Measurements from ENCODE around the gene TSPAN2.

TSPAN2 gene

DNA sequence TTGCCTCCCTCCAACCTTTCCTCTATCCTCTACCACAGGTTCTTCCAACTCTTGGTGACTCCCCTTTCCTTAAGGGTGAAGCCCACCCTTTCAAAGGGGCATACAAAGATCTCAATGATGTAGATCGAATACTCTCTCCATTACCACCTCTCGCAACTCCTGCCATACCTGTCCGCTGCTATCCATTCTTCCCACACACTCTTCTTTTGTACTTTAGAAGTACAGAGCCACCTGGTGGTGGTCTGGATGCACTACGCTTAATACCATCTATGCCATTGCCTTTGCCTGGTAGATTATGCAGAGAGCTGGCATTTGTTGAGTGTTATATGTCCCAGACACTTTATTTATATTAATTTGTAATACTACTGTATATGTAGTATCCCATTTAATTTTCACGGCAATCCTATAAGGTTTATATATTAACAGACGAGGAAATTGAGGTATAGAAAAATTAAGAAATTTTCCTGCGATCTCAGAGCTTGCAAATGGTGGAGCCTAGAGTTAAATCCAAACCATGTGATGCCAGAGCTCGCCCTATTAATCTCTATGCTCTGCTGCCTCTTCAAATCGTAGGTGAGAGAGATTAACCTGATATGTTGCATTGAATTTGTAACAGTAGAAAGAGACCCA is 36.7 kb downstream of the TSPAN2 start:
- Histone ChIP-seq H3K27me3 (replicated peaks; ENCODE audit: control insufficient read depth, insufficient read depth, low read length, poor library complexity, severe bottlenecking) (no peaks in the 10 kb centered on the region), H3K4me1 (ENCODE audit: control insufficient read depth, insufficient read depth, low read length, poor library complexity, severe bottlenecking) (no peaks in the 10 kb centered on the region), H3K36me3 (ENCODE audit: control insufficient read depth, insufficient read depth, low read length) (no peaks in the 10 kb centered on the region), H3K27ac (ENCODE audit: insufficient read depth, low read length, poor library complexity, severe bottlenecking) (no peak overlapping the region), H3K9me3 (ENCODE audit: control insufficient read depth, low read length) (no peaks in the 10 kb centered on the region), H3K4me3 (ENCODE audit: insufficient read depth, low read depth, low read length, poor library complexity, severe bottlenecking) (no peak overlapping the region)
- DNase-seq, result peak in 2 of 3 donors; percentile 40

DNA sequence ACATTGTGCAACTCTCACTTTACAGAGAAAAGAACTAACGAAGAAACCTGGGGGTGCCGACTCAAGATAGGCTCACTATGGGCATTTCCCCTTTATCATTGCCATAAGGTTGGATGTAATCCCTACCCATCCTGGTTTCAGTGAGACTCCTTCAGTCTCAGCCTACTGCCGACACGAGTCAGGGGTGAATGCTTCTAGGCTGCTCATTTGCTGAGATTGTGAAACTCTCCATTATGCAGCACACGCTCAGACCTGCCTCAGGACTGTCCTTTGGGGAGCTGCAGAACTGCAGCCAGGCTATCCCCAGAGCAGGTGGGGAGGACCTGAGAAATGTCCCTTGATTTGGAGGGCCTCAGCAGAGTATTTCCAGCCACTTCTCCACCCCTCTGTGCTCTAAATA is 37.5 kb downstream of the TSPAN2 start:
- DNase-seq, result no peak
- H3K36me3 ChIP-seq (ENCODE audit: control insufficient read depth, insufficient read depth, low read length), result no peaks in the 10 kb centered on the region
- no peaks in the 10 kb centered on the region for H3K4me1 ChIP-seq (ENCODE audit: control insufficient read depth, insufficient read depth, low read length, poor library complexity, severe bottlenecking)
- no peaks in the 10 kb centered on the region for H3K27me3 ChIP-seq (replicated peaks; ENCODE audit: control insufficient read depth, insufficient read depth, low read length, poor library complexity, severe bottlenecking)
- H3K9me3 ChIP-seq (ENCODE audit: control insufficient read depth, low read length), result no peaks in the 10 kb centered on the region
- no peak overlapping the region for H3K4me3 ChIP-seq (ENCODE audit: insufficient read depth, low read depth, low read length, poor library complexity, severe bottlenecking)
- H3K27ac ChIP-seq (ENCODE audit: insufficient read depth, low read length, poor library complexity, severe bottlenecking), result no peak overlapping the region

DNA sequence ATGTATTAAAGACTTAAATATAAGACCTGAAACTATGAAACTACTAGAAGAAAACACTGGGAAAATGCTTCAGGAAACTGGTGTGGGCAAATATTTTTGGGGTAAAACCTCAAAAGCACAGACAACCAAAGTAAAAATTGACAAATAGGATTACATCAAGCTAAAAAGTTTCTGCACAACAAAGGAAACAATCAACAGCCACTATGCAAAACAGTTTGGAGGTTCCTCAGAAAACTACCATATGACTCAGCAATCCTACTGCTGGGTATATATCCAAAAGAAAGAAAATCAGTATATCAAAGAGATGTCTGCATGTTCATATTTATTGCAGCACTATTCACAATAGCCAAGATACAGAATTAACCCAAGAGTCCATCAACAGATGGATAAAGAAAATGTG is 42.6 kb downstream of the TSPAN2 start:
- Histone ChIP-seq H3K27ac (ENCODE audit: insufficient read depth, low read length, poor library complexity, severe bottlenecking) (no peak overlapping the region), H3K4me3 (ENCODE audit: insufficient read depth, low read depth, low read length, poor library complexity, severe bottlenecking) (no peak overlapping the region), H3K36me3 (ENCODE audit: control insufficient read depth, insufficient read depth, low read length) (no peaks in the 10 kb centered on the region), H3K9me3 (ENCODE audit: control insufficient read depth, low read length) (no peaks in the 10 kb centered on the region), H3K4me1 (ENCODE audit: control insufficient read depth, insufficient read depth, low read length, poor library complexity, severe bottlenecking) (no peaks in the 10 kb centered on the region), H3K27me3 (replicated peaks; ENCODE audit: control insufficient read depth, insufficient read depth, low read length, poor library complexity, severe bottlenecking) (no peaks in the 10 kb centered on the region)
- no peak for DNase-seq

DNA sequence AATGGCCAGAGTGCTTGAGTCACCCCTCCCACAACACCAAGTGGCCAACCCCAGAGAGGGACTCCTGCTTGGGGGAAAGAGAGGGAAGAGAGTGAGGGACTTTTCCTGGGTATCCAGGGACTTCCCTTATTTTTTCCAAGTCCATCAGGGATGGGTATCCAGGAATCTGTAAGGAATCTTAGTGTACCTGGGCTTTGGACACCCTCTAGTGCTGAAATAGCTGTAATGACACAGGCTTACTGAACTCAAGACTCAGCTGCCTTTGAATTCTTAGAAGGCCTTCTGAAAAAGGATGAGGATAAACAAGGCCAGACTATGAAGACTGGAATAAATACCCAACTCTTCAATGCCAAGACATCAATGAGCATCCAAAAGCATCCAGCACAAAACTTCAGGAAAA is 47.6 kb downstream of the TSPAN2 start:
- H3K27me3 ChIP-seq (replicated peaks; ENCODE audit: control insufficient read depth, insufficient read depth, low read length, poor library complexity, severe bottlenecking), result no peaks in the 10 kb centered on the region
- DNase-seq, result no peak
- H3K9me3 ChIP-seq (ENCODE audit: control insufficient read depth, low read length), result no peaks in the 10 kb centered on the region
- no peak overlapping the region for H3K4me3 ChIP-seq (ENCODE audit: insufficient read depth, low read depth, low read length, poor library complexity, severe bottlenecking)
- no peak overlapping the region for H3K27ac ChIP-seq (ENCODE audit: insufficient read depth, low read length, poor library complexity, severe bottlenecking)
- peaks cover 3% of the 10 kb centered on the region for H3K36me3 ChIP-seq (ENCODE audit: control insufficient read depth, insufficient read depth, low read length)
- no peaks in the 10 kb centered on the region for H3K4me1 ChIP-seq (ENCODE audit: control insufficient read depth, insufficient read depth, low read length, poor library complexity, severe bottlenecking)

DNA sequence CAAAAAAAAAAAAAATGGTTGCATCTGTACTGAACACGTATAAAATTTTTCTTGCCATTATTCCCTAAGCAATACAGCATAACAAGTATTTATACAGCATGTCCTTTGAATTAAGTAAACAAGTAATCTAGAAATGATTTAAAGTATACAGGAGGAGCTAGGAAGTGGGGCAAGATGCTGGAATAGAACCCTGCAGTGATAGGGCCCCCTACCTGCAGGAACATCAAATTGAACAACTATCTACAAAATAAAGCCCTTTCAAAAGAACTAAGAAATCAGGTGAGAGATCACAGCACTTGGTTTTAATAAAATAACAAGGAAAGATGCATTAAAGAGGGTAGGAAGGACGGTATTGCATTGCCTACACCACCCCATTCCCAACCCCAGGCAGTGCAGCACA is 48.8 kb downstream of the TSPAN2 start:
- no peaks in the 10 kb centered on the region for H3K4me1 ChIP-seq (ENCODE audit: control insufficient read depth, insufficient read depth, low read length, poor library complexity, severe bottlenecking)
- H3K36me3 ChIP-seq (ENCODE audit: control insufficient read depth, insufficient read depth, low read length), result peaks cover 3% of the 10 kb centered on the region
- no peak overlapping the region for H3K4me3 ChIP-seq (ENCODE audit: insufficient read depth, low read depth, low read length, poor library complexity, severe bottlenecking)
- no peaks in the 10 kb centered on the region for H3K9me3 ChIP-seq (ENCODE audit: control insufficient read depth, low read length)
- no peak overlapping the region for H3K27ac ChIP-seq (ENCODE audit: insufficient read depth, low read length, poor library complexity, severe bottlenecking)
- DNase-seq, result no peak
- H3K27me3 ChIP-seq (replicated peaks; ENCODE audit: control insufficient read depth, insufficient read depth, low read length, poor library complexity, severe bottlenecking), result no peaks in the 10 kb centered on the region

DNA sequence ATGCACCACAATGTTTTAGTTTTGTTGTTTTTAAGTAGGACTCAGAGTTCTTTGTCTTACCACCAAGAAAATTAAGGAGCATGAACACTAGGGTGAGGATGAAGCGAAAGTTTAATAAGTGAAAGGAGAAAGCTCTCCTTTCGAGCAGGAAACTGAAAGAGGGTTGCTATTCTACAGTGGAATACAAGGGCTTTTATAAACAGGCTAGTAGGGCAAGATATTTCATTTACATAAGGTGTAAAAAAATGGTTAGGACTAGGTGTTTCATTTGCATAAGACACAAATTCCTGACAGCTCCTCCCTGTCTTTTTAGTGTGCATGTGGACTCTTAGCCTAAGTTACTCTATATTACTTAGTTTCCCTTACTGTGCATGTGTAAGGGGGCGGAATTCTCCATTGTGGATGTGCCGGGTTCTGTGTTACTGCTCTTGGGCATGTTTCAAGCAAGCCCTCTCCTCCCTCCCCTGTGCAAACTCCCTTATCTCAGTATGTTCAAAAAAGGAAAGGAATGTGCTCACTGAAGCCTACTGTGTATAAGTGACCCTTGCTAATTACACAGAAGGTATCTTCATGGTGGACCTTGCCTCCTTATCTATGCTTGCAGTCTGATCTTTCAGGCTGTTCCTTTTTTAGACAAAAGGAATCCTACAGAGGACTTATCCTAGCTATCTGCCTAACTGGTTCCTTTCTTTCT is 52.3 kb downstream of the TSPAN2 start:
- no peaks in the 10 kb centered on the region for H3K27me3 ChIP-seq (replicated peaks; ENCODE audit: control insufficient read depth, insufficient read depth, low read length, poor library complexity, severe bottlenecking)
- no peaks in the 10 kb centered on the region for H3K9me3 ChIP-seq (ENCODE audit: control insufficient read depth, low read length)
- no peak for DNase-seq
- H3K36me3 ChIP-seq (ENCODE audit: control insufficient read depth, insufficient read depth, low read length), result peaks cover 3% of the 10 kb centered on the region
- H3K4me1 ChIP-seq (ENCODE audit: control insufficient read depth, insufficient read depth, low read length, poor library complexity, severe bottlenecking), result no peaks in the 10 kb centered on the region
- no peak overlapping the region for H3K27ac ChIP-seq (ENCODE audit: insufficient read depth, low read length, poor library complexity, severe bottlenecking)
- H3K4me3 ChIP-seq (ENCODE audit: insufficient read depth, low read depth, low read length, poor library complexity, severe bottlenecking), result no peak overlapping the region

DNA sequence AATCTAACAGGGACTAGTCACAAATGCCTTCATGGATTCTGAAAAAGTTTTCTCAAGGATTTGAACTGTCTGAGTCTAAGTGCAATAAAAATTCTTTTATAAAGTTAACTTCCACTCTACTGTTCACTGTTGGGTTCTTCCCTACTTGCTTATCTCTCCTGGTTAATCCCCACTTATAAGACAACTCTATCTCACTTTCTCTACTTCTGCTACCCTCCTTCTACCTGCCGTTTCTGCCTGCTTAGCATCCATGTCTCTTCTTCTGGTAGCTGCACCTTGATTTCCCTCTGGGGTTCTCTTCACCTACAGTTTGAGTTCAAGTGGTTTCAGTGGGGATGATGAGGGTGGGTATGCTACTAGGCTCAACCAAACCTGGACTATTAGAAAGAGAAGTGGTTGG is 53.7 kb downstream of the TSPAN2 start:
- no peaks in the 10 kb centered on the region for H3K36me3 ChIP-seq (ENCODE audit: control insufficient read depth, insufficient read depth, low read length)
- no peaks in the 10 kb centered on the region for H3K9me3 ChIP-seq (ENCODE audit: control insufficient read depth, low read length)
- H3K4me1 ChIP-seq (ENCODE audit: control insufficient read depth, insufficient read depth, low read length, poor library complexity, severe bottlenecking), result no peaks in the 10 kb centered on the region
- no peak overlapping the region for H3K27ac ChIP-seq (ENCODE audit: insufficient read depth, low read length, poor library complexity, severe bottlenecking)
- H3K27me3 ChIP-seq (replicated peaks; ENCODE audit: control insufficient read depth, insufficient read depth, low read length, poor library complexity, severe bottlenecking), result no peaks in the 10 kb centered on the region
- DNase-seq, result no peak
- no peak overlapping the region for H3K4me3 ChIP-seq (ENCODE audit: insufficient read depth, low read depth, low read length, poor library complexity, severe bottlenecking)

DNA sequence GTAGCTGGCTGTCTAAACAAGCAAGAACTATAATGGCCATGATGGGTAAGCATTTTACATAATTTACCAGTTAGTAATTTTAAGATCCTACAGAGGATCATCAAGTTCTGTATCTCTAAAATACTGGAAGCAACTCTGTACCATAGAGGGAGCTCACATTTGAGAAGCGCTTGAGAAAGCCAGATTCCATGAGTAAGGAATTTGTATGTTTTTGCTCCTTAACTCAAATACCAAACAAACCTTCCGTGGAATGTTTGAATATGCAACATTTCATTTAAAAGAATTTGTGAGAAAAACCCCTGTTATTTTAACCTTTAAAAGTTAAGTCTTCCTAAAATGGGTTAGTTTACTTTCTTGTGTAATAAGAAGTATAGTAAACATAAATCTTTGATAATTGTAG is 57.7 kb downstream of the TSPAN2 start:
- H3K9me3 ChIP-seq (ENCODE audit: control insufficient read depth, low read length), result no peaks in the 10 kb centered on the region
- no peak for DNase-seq
- H3K4me1 ChIP-seq (ENCODE audit: control insufficient read depth, insufficient read depth, low read length, poor library complexity, severe bottlenecking), result no peaks in the 10 kb centered on the region
- no peaks in the 10 kb centered on the region for H3K27me3 ChIP-seq (replicated peaks; ENCODE audit: control insufficient read depth, insufficient read depth, low read length, poor library complexity, severe bottlenecking)
- H3K36me3 ChIP-seq (ENCODE audit: control insufficient read depth, insufficient read depth, low read length), result no peaks in the 10 kb centered on the region
- H3K4me3 ChIP-seq (ENCODE audit: insufficient read depth, low read depth, low read length, poor library complexity, severe bottlenecking), result no peak overlapping the region
- no peak overlapping the region for H3K27ac ChIP-seq (ENCODE audit: insufficient read depth, low read length, poor library complexity, severe bottlenecking)

DNA sequence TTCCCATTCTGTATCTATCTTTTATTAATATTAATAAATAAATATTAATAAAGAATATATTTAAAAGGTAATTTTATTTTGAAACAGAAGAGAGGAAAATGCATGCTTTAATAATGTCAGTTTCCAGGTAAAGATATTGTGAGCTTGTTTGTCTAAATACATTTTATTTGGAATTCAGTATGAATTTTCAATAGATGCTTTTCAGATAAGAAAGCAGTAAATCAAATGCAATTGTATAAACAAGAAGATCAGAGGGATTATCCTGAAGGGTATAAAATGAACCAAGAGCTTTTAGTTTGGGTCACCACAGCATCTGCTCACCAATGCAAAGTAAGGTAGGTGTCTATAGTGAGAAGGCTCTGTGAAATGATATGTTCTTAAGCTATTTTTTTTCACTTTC is 59.8 kb downstream of the TSPAN2 start, which contains the start of gene TSHB:
Gene TSHB (plus strand): TSS at position 301 of the 400 bp plus-strand sequence. CDS start 3,537 bp downstream, outside the sequence.
- Histone ChIP-seq H3K36me3 (ENCODE audit: control insufficient read depth, insufficient read depth, low read length) (no peaks in the 10 kb centered on the region), H3K4me1 (ENCODE audit: control insufficient read depth, insufficient read depth, low read length, poor library complexity, severe bottlenecking) (no peaks in the 10 kb centered on the region), H3K27ac (ENCODE audit: insufficient read depth, low read length, poor library complexity, severe bottlenecking) (no peak within 1 kb of the TSS), H3K27me3 (replicated peaks; ENCODE audit: control insufficient read depth, insufficient read depth, low read length, poor library complexity, severe bottlenecking) (no peaks in the 10 kb centered on the region), H3K4me3 (ENCODE audit: insufficient read depth, low read depth, low read length, poor library complexity, severe bottlenecking) (no peak within 1 kb of the TSS), H3K9me3 (ENCODE audit: control insufficient read depth, low read length) (no peaks in the 10 kb centered on the region)
- no peak for DNase-seq

DNA sequence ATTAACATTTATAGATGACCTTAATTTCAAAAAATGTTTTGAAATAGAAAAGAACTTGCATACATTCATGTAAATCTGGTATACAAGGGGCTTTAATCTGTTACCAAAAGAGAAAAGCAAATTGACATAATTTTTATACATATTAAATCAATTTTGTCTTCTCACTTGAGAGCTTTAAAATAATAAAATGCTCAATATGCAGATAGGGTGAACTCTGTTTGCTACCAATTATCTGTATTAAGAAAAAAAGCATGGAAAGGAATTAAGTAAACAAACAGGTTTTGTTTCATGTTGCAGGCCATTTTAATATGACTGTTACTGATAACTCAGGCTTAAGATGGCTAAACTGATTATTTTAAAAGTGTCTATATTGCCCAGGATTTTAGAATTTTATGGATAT is 65.7 kb downstream of the TSPAN2 start:
- H3K9me3 ChIP-seq (ENCODE audit: control insufficient read depth, low read length), result no peaks in the 10 kb centered on the region
- DNase-seq, result no peak

More for the DNA sequence above, 65.7 kb downstream of the TSPAN2 start:
- Histone ChIP-seq H3K36me3 (ENCODE audit: control insufficient read depth, insufficient read depth, low read length) (no peaks in the 10 kb centered on the region), H3K4me3 (ENCODE audit: insufficient read depth, low read depth, low read length, poor library complexity, severe bottlenecking) (no peak overlapping the region), H3K4me1 (ENCODE audit: control insufficient read depth, insufficient read depth, low read length, poor library complexity, severe bottlenecking) (no peaks in the 10 kb centered on the region), H3K27ac (ENCODE audit: insufficient read depth, low read length, poor library complexity, severe bottlenecking) (no peak overlapping the region), H3K27me3 (replicated peaks; ENCODE audit: control insufficient read depth, insufficient read depth, low read length, poor library complexity, severe bottlenecking) (no peaks in the 10 kb centered on the region)

Measured in effector memory CD4-positive, alpha-beta T cell (primary cell).